HepG2 (cell line): ENCODE data around the gene CACNG5. TPM values are rescaled to one million over a fixed set of nuclear protein-coding genes. Genes with fewer than 3 reads are reported as not detected.

Experiments
- CEBPB ChIP-seq: IDR thresholded peaks from 2 replicates; pipeline ENCODE4 v1.6.1; 2011; ENCODE audit warnings: low read depth, low read length, improper control_type of control experiment, borderline replicate concordance
- CEBPZ ChIP-seq: IDR thresholded peaks from 2 replicates; pipeline ENCODE4 v1.6.1; 2012; ENCODE audit warnings: low read length, improper control_type of control experiment
- ETV5 ChIP-seq: IDR thresholded peaks from 2 replicates; pipeline ENCODE4 v1.6.1; 2018; ENCODE audit warnings: missing biosample characterization, missing genetic modification reagents, inconsistent platforms, borderline replicate concordance
- FIP1L1 ChIP-seq: fragments of 200-400 bp; formaldehyde crosslinking; IDR thresholded peaks from 2 replicates; pipeline ENCODE4 v1.6.1; 2018; ENCODE audit warnings: low read depth, mild to moderate bottlenecking, low read length, moderate library complexity, borderline replicate concordance; ENCODE audit not compliant: insufficient read depth
- FOXO1 ChIP-seq: sonication (generic); formaldehyde crosslinking; IDR thresholded peaks from 2 replicates; pipeline ENCODE4 v1.4.0; 2020; ENCODE audit warnings: missing genetic modification reagents
- HNRNPK ChIP-seq: fragments of 200-400 bp; formaldehyde crosslinking; IDR thresholded peaks from 2 replicates; pipeline ENCODE4 v1.6.1; 2018; ENCODE audit warnings: low read length, low read depth, moderate library complexity, mild to moderate bottlenecking; ENCODE audit not compliant: poor library complexity, severe bottlenecking
- MLX ChIP-seq: IDR thresholded peaks from 2 replicates; pipeline ENCODE4 v1.6.1; 2016
- NR2F2 ChIP-seq: IDR thresholded peaks from 2 replicates; pipeline ENCODE4 v1.6.1; 2012; ENCODE audit warnings: low read depth, inconsistent platforms, borderline replicate concordance
- PBX3 ChIP-seq: sonication (generic); formaldehyde crosslinking; IDR thresholded peaks from 2 replicates; pipeline ENCODE4 v1.8.1; 2023; ENCODE audit warnings: missing genetic modification reagents, inconsistent platforms, borderline replicate concordance
- STAG1 ChIP-seq: sonication (generic); formaldehyde crosslinking; IDR thresholded peaks from 2 replicates; pipeline ENCODE4 v1.4.0; 2020; ENCODE audit warnings: missing genetic modification reagents
- ZC3H13 ChIP-seq: sonication (generic); formaldehyde crosslinking; IDR thresholded peaks from 2 replicates; pipeline ENCODE4 v1.8.1; 2023; ENCODE audit warnings: mild to moderate bottlenecking, missing genetic modification reagents, moderate library complexity
- ZKSCAN1 ChIP-seq: fragments of 150-350 bp; IDR thresholded peaks from 2 replicates; pipeline ENCODE4 v1.6.1; 2014; ENCODE audit warnings: low read length
- ZNF251 ChIP-seq: sonication (generic); formaldehyde crosslinking; IDR thresholded peaks from 2 replicates; pipeline ENCODE4 v1.9.0; 2021; ENCODE audit warnings: mild to moderate bottlenecking, missing genetic modification reagents
- ZNF275 ChIP-seq: sonication (generic); formaldehyde crosslinking; IDR thresholded peaks from 2 replicates; pipeline ENCODE4 v1.8.0; 2022; ENCODE audit warnings: missing genetic modification reagents, mild to moderate bottlenecking, inconsistent platforms, borderline replicate concordance
- ZNF33A ChIP-seq: sonication (generic); formaldehyde crosslinking; IDR thresholded peaks from 2 replicates; pipeline ENCODE4 v1.5.1; 2020; ENCODE audit warnings: missing genetic modification reagents, mild to moderate bottlenecking, moderate library complexity, borderline replicate concordance
- ZNF496 ChIP-seq: sonication (generic); formaldehyde crosslinking; IDR thresholded peaks from 2 replicates; pipeline ENCODE4 v1.8.1; 2023; ENCODE audit warnings: mild to moderate bottlenecking, moderate library complexity, missing genetic modification reagents; ENCODE audit not compliant: insufficient replicate concordance
- ZNF512 ChIP-seq: sonication (generic); formaldehyde crosslinking; IDR thresholded peaks from 2 replicates; pipeline ENCODE4 v1.4.0; 2020; ENCODE audit warnings: mild to moderate bottlenecking, missing genetic modification reagents
- ZNF557 ChIP-seq: sonication (generic); formaldehyde crosslinking; IDR thresholded peaks from 2 replicates; pipeline ENCODE4 v1.4.0; 2020; ENCODE audit warnings: missing genetic modification reagents
- ZNF761 ChIP-seq: sonication (generic); formaldehyde crosslinking; conservative IDR thresholded peaks from 2 replicates; pipeline ENCODE4 v1.4.0; 2020; ENCODE audit warnings: mild to moderate bottlenecking, missing genetic modification reagents
- ZNF782 ChIP-seq: sonication (generic); formaldehyde crosslinking; IDR thresholded peaks from 2 replicates; pipeline ENCODE4 v1.4.0; 2020; ENCODE audit warnings: missing genetic modification reagents, mild to moderate bottlenecking, borderline replicate concordance
- ZNF891 ChIP-seq: sonication (generic); formaldehyde crosslinking; IDR thresholded peaks from 2 replicates; pipeline ENCODE4 v1.5.0; 2020; ENCODE audit warnings: mild to moderate bottlenecking, missing genetic modification reagents
- ZSCAN25 ChIP-seq: sonication (generic); formaldehyde crosslinking; IDR thresholded peaks from 2 replicates; pipeline ENCODE4 v1.8.0; 2022; ENCODE audit warnings: mild to moderate bottlenecking, missing genetic modification reagents
- polyA plus RNA-seq, 8 experiments: library from polyadenylated mRNA; depleted of rRNA in 3 of 8; stranded (reverse) in 7 of 8; unstranded in 1 of 8; fragments of >200 nt; fragmentation: Illumina TruSeq in 4 of 8; extraction: Trizol in 4 of 8; gene quantifications; 2 replicates each; pipeline versions ENCODE4 v1.2.1 to v1.2.3, GENCODE V29; 2011 to 2016; ENCODE audit warnings: low read depth in 4 of 8, missing spikeins in 1 of 8, mixed read lengths in 1 of 8; ENCODE audit not compliant: insufficient read depth in 1 of 8
- total RNA-seq, 5 experiments: library from RNA; depleted of rRNA; stranded (reverse); fragments of >200 nt; fragmentation: Illumina TruSeq; extraction: Trizol; gene quantifications; 2 replicates each; pipeline ENCODE4 v1.2.3, GENCODE V29; 2016; ENCODE audit warnings: low read depth in 1 of 5

CACNG5 gene
- total and polyA plus RNA-seq, 2 of the 13 experiments (the other 11 are each of a cell fraction or from before 2014, with no cell fraction given), result not detected

- TF ChIP-seq FIP1L1 (no peak), PBX3 (no peak), STAG1 (CRISPR knock-in tag) (no peak), ZNF761 (CRISPR knock-in tag) (no peak), ZNF782 (CRISPR knock-in tag) (no peak), FOXO1 (CRISPR knock-in tag) (no peak), ZKSCAN1 (no peak), ZNF891 (CRISPR knock-in tag) (no peak), NR2F2 (no peak), MLX (CRISPR knock-in tag) (no peak), ZNF557 (CRISPR knock-in tag) (no peak), ETV5 (CRISPR knock-in tag) (peak; percentile 22; the same call in 1 of the 2 replicates), HNRNPK (no peak), ZNF512 (CRISPR knock-in tag) (no peak), ZNF275 (CRISPR knock-in tag) (no peak), ZNF33A (CRISPR knock-in tag) (no peak), ZSCAN25 (CRISPR knock-in tag) (no peak), ZNF251 (no peak), CEBPB (no peak), CEBPZ (no peak), ZNF496 (no peak), ZC3H13 (no peak)
Observed at GRCh38 chr17:66829386-66829864, 5.5 kb upstream of the CACNG5 start (continued).
